MM.1S (cell line): ENCODE measurements around the gene SLC22A1.

ENCODE experiments used
- DNase-seq: peaks from one replicate; pipeline ENCODE4 v3.0.0-alpha.2; 2015
- H2AFZ ChIP-seq: fragments of 300-600 bp; sonication (generic); 2 replicates; pipeline ENCODE4 v1.6.0; 2016; ENCODE audit warnings: antibody characterized with exemption, low read length
- H3F3A ChIP-seq: fragments of 300-600 bp; sonication (generic); 2 replicates; pipeline ENCODE4 v1.6.1; 2016; ENCODE audit warnings: mild to moderate bottlenecking, antibody characterized with exemption, low read length, moderate library complexity, mixed read lengths; ENCODE audit not compliant: insufficient read depth
- H3K27ac ChIP-seq: fragments of 300-600 bp; sonication (generic); 2 replicates; pipeline ENCODE4 v1.5.1; 2016; ENCODE audit warnings: mild to moderate bottlenecking, low read length
- H3K27me3 ChIP-seq: fragments of 300-600 bp; sonication (generic); replicated peaks from 2 replicates; pipeline ENCODE4 v1.6.0; 2016; ENCODE audit warnings: low read length; ENCODE audit not compliant: insufficient read depth
- H3K36me3 ChIP-seq: fragments of 300-600 bp; sonication (generic); replicated peaks from 2 replicates; pipeline ENCODE4 v1.6.1; 2016; ENCODE audit warnings: mild to moderate bottlenecking, low read length, mixed read lengths; ENCODE audit not compliant: insufficient read depth
- H3K4me1 ChIP-seq: fragments of 300-600 bp; sonication (generic); 2 replicates; pipeline ENCODE4 v1.6.1; 2016; ENCODE audit warnings: low read length, mixed read lengths
- H3K4me2 ChIP-seq: fragments of 300-600 bp; sonication (generic); 2 replicates; pipeline ENCODE4 v1.6.0; 2016; ENCODE audit warnings: low read depth, low read length
- H3K4me3 ChIP-seq: fragments of 300-600 bp; sonication (generic); 2 replicates; pipeline ENCODE4 v1.5.1; 2016; ENCODE audit warnings: low read length, mixed read lengths
- H3K79me2 ChIP-seq: fragments of 300-600 bp; sonication (generic); 2 replicates; pipeline ENCODE4 v1.6.1; 2016; ENCODE audit warnings: mixed run types, low read length, mixed read lengths
- H3K9ac ChIP-seq: fragments of 300-600 bp; sonication (generic); 2 replicates; pipeline ENCODE4 v1.6.1; 2016; ENCODE audit warnings: low read length, mixed read lengths
- H3K9me2 ChIP-seq: fragments of 300-600 bp; sonication (generic); replicated peaks from 2 replicates; pipeline ENCODE4 v1.6.1; 2016; ENCODE audit warnings: mild to moderate bottlenecking, low read length, mixed read lengths; ENCODE audit not compliant: insufficient read depth
- H3K9me3 ChIP-seq: fragments of 300-600 bp; sonication (generic); replicated peaks from 2 replicates; pipeline ENCODE4 v1.6.1; 2016; ENCODE audit warnings: mild to moderate bottlenecking, low read length, mixed read lengths; ENCODE audit not compliant: insufficient read depth
- H4K20me1 ChIP-seq: fragments of 300-600 bp; sonication (generic); 2 replicates; pipeline ENCODE4 v1.6.1; 2016; ENCODE audit warnings: mild to moderate bottlenecking, low read length, moderate library complexity, mixed read lengths; ENCODE audit not compliant: insufficient read depth
- CTCF ChIP-seq: fragments of 300-600 bp; sonication (generic); IDR thresholded peaks from 2 replicates; pipeline ENCODE4 v1.5.1; 2016; ENCODE audit warnings: antibody characterized with exemption, low read length, mixed read lengths
- EZH2 ChIP-seq: fragments of 300-600 bp; sonication (generic); optimal IDR thresholded peaks from 2 replicates; pipeline ENCODE3; 2017; ENCODE audit warnings: low read depth, mild to moderate bottlenecking, antibody characterized with exemption, low read length, mixed read lengths
- EZH2phosphoT487 ChIP-seq: fragments of 300-600 bp; sonication (generic); IDR thresholded peaks from 2 replicates; pipeline ENCODE4 v1.6.1; 2018; ENCODE audit warnings: antibody characterized with exemption, low read length

SLC22A1 gene

GRCh38 chr6:160167604-160168399 is 46.2 kb downstream of the SLC22A1 start:
- H3K4me2 ChIP-seq, result no peak overlapping the region
- H4K20me1 ChIP-seq, result no peaks in the 10 kb centered on the region
- H3K9me2 ChIP-seq, result no peaks in the 10 kb centered on the region
- no peaks in the 10 kb centered on the region for H3K9me3 ChIP-seq
- no peak overlapping the region for H3K9ac ChIP-seq
- no peak overlapping the region for H3K27ac ChIP-seq
- TF ChIP-seq EZH2phosphoT487, result no peak
- TF ChIP-seq EZH2, result no peak
- H3K79me2 ChIP-seq, result no peaks in the 10 kb centered on the region
- H3K4me1 ChIP-seq, result no peaks in the 10 kb centered on the region
- H3K36me3 ChIP-seq, result no peaks in the 10 kb centered on the region
- H3F3A ChIP-seq, result no peaks in the 10 kb centered on the region
- no peak for DNase-seq
- H3K27me3 ChIP-seq, result no peaks in the 10 kb centered on the region
- no peak overlapping the region for H2AFZ ChIP-seq
- no peak overlapping the region for H3K4me3 ChIP-seq

GRCh38 chr6:160170018-160170680 is 48.5 kb downstream of the SLC22A1 start:
- no peaks in the 10 kb centered on the region for H3K79me2 ChIP-seq
- H3K4me2 ChIP-seq, result no peak overlapping the region
- no peaks in the 10 kb centered on the region for H3K9me3 ChIP-seq
- no peak overlapping the region for H3K9ac ChIP-seq
- H3K27ac ChIP-seq, result no peak overlapping the region
- no peak for DNase-seq
- no peaks in the 10 kb centered on the region for H3K27me3 ChIP-seq
- TF ChIP-seq EZH2, result no peak
- TF ChIP-seq CTCF, result no peak
- no peak for TF ChIP-seq EZH2phosphoT487
- H3K9me2 ChIP-seq, result no peaks in the 10 kb centered on the region
- no peaks in the 10 kb centered on the region for H3K4me1 ChIP-seq
- no peaks in the 10 kb centered on the region for H3F3A ChIP-seq
- H2AFZ ChIP-seq, result no peak overlapping the region
- H4K20me1 ChIP-seq, result no peaks in the 10 kb centered on the region
- no peaks in the 10 kb centered on the region for H3K36me3 ChIP-seq
- H3K4me3 ChIP-seq, result no peak overlapping the region

GRCh38 chr6:160172704-160173103 is 51.1 kb downstream of the SLC22A1 start:
- Histone ChIP-seq H3K9ac (no peak overlapping the region), H3K27me3 (no peaks in the 10 kb centered on the region), H3K4me3 (no peak overlapping the region), H2AFZ (no peak overlapping the region), H3F3A (no peaks in the 10 kb centered on the region), H3K4me2 (no peak overlapping the region), H3K36me3 (no peaks in the 10 kb centered on the region), H3K79me2 (no peaks in the 10 kb centered on the region), H3K4me1 (no peaks in the 10 kb centered on the region), H3K9me3 (no peaks in the 10 kb centered on the region), H4K20me1 (no peaks in the 10 kb centered on the region), H3K27ac (no peak overlapping the region), H3K9me2 (no peaks in the 10 kb centered on the region)
- TF ChIP-seq CTCF (no peak), EZH2phosphoT487 (no peak), EZH2 (no peak)
- DNase-seq, result no peak
